PC-9 (cell line): ENCODE results near the gene ASPN.

ENCODE experiments used
- EZH2 ChIP-seq: fragments of 200-600 bp; sonication (generic); IDR thresholded peaks from 2 replicates; pipeline ENCODE4 v1.8.0; 2017; ENCODE audit warnings: antibody characterized with exemption, low read depth
- TF ChIP-seq, protein P1 (sequence below): fragments of 200-600 bp; sonication (generic); conservative IDR thresholded peaks from 2 replicates; pipeline ENCODE4 v1.6.1; 2017; ENCODE audit warnings: mixed run types, antibody characterized with exemption, mild to moderate bottlenecking, moderate library complexity

DNA sequence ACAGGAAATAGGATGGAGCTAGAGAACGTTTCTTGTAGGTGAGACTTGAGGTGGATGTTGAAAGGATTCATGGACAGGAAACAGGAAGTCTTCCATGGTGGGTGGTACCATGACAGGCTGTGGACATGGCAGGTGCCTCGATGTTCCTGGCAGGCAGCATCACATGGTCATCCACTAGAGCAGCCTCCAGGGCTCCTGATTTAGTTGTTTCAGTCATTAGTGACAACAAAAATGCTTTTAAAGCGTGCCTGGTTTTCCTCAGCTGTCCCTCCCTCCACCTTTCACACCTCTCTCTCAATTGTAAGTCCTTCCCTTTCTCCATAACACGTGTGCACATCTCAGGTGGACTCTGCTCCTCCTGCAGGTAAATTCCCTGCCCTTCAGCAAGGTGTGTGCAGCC lies 25.2 kb upstream of the ASPN start:
- TF ChIP-seq, protein P1, sequence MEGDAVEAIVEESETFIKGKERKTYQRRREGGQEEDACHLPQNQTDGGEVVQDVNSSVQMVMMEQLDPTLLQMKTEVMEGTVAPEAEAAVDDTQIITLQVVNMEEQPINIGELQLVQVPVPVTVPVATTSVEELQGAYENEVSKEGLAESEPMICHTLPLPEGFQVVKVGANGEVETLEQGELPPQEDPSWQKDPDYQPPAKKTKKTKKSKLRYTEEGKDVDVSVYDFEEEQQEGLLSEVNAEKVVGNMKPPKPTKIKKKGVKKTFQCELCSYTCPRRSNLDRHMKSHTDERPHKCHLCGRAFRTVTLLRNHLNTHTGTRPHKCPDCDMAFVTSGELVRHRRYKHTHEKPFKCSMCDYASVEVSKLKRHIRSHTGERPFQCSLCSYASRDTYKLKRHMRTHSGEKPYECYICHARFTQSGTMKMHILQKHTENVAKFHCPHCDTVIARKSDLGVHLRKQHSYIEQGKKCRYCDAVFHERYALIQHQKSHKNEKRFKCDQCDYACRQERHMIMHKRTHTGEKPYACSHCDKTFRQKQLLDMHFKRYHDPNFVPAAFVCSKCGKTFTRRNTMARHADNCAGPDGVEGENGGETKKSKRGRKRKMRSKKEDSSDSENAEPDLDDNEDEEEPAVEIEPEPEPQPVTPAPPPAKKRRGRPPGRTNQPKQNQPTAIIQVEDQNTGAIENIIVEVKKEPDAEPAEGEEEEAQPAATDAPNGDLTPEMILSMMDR, result no peak
- no peak for TF ChIP-seq EZH2
